Endodermal cell (in vitro differentiated cells): ENCODE measurements around the gene CDC42EP3. TPM values are rescaled to one million over a fixed set of nuclear protein-coding genes. Genes with fewer than 3 reads are reported as not detected.

ENCODE experiments used
- DNase-seq: peaks from one replicate; pipeline ENCODE4 v3.0.0-alpha.2; 2017
- H3K27ac ChIP-seq: 2 replicates; pipeline ENCODE4 v1.5.1; 2013; ENCODE audit warnings: mild to moderate bottlenecking, low read depth, low read length, moderate library complexity
- H3K27me3 ChIP-seq: 2 replicates; pipeline ENCODE4 v1.6.1; 2013; ENCODE audit warnings: mild to moderate bottlenecking, low read length, moderate library complexity; ENCODE audit not compliant: insufficient read depth, control insufficient read depth, poor library complexity, severe bottlenecking
- H3K36me3 ChIP-seq: 2 replicates; pipeline ENCODE4 v1.7.0; 2013; ENCODE audit warnings: mild to moderate bottlenecking, low read length, moderate library complexity; ENCODE audit not compliant: control insufficient read depth, insufficient read depth
- H3K4me1 ChIP-seq: one replicate; pipeline ENCODE4 v1.7.0; 2013; ENCODE audit warnings: low read length; ENCODE audit not compliant: control insufficient read depth, insufficient read depth
- H3K4me3 ChIP-seq: 2 replicates; pipeline ENCODE4 v1.5.1; 2013; ENCODE audit warnings: mild to moderate bottlenecking, low read length, moderate library complexity
- H3K9ac ChIP-seq: 2 replicates; pipeline ENCODE4 v1.6.1; 2013; ENCODE audit warnings: mild to moderate bottlenecking, low read length, moderate library complexity; ENCODE audit not compliant: poor library complexity, severe bottlenecking; ENCODE audit errors: extremely low read depth
- H3K9me3 ChIP-seq: 2 replicates; pipeline ENCODE4 v1.6.1; 2013; ENCODE audit warnings: mild to moderate bottlenecking, low read length, moderate library complexity; ENCODE audit not compliant: control insufficient read depth
- H3K27ac Mint-ChIP-seq: 2 replicates; pipeline ENCODE4 v1.8.0; 2020; ENCODE audit warnings: mixed read lengths
- H3K27me3 Mint-ChIP-seq: 2 replicates; pipeline ENCODE4 v1.8.0; 2021; ENCODE audit warnings: mild to moderate bottlenecking, mixed read lengths; ENCODE audit not compliant: insufficient read depth
- H3K36me3 Mint-ChIP-seq: 2 replicates; pipeline ENCODE4 v1.8.0; 2020; ENCODE audit warnings: low read depth, mixed read lengths
- H3K4me1 Mint-ChIP-seq: 2 replicates; pipeline ENCODE4 v1.8.0; 2020; ENCODE audit warnings: mixed read lengths
- H3K4me3 Mint-ChIP-seq: 2 replicates; pipeline ENCODE4 v1.8.0; 2020; ENCODE audit warnings: mild to moderate bottlenecking, moderate library complexity, mixed read lengths
- H3K9me3 Mint-ChIP-seq: 2 replicates; pipeline ENCODE4 v1.8.0; 2020; ENCODE audit warnings: mild to moderate bottlenecking, mixed read lengths
- CTCF ChIP-seq: fragments of 200-600 bp; sonication (generic); conservative IDR thresholded peaks from 2 replicates; pipeline ENCODE4 v1.5.0; 2021; ENCODE audit warnings: antibody characterized with exemption, mild to moderate bottlenecking
- WGBS, 2 experiments: methylation state at CpG; one replicate each; pipeline versions ENCODE4 v1.1.5 to v1.1.7; 2013; ENCODE audit warnings: missing lambda C conversion rate in 2 of 2, mixed read lengths in 1 of 2; ENCODE audit not compliant: insufficient coverage in 1 of 2, insufficient read length in 1 of 2; 5-methylcytosine and 5-hydroxymethylcytosine counted together
- total RNA-seq, 2 donors: library from RNA; stranded (reverse); fragmentation: NEBNext Ultra II Directional in 1 of 2; extraction: Animal tissue kit (Norgen Biotek cat#: 25700) in 1 of 2; gene quantifications; 2 replicates in 1 of 2; 3 replicates in 1 of 2; pipeline ENCODE4 v1.2.1, GENCODE V29; 2021

Gene CDC42EP3
- total RNA-seq, 2 donors from 2014 or later, result 26.4 to 30.2 TPM

DNA sequence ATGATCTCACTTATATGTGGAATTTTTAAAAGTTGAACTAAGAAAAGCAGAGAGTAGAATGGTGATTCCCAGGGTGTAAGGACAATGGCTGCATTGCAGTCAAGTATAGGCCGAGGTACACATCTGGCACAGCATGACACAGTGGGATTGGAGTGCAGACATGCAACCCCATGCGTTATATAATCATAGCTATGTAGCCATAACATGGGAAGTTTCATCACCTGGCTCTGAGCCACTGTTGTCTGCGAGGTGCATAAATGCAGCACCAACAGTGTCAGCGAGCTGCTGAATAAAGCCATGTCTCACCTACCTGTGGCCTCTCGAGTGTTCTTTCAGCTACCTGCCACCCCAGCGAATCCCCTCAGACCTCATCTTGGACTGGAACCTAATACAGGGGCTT, 61.7 kb downstream of the CDC42EP3 start:
- Histone ChIP-seq H3K9me3 (peaks cover 7% of the 10 kb centered on the region), H3K9ac (no peak overlapping the region), H3K4me3 (no peak overlapping the region), H3K27me3 (no peaks in the 10 kb centered on the region), H3K36me3 (no peaks in the 10 kb centered on the region), H3K27ac (no peak overlapping the region), H3K4me1 (no peaks in the 10 kb centered on the region)
- 92 to 95% methylated on average over 4 to 6 of the region's 6 CpGs for WGBS, 2 experiments
- H3K9me3 Mint-ChIP-seq, result peaks cover 2% of the 10 kb centered on the region
- no peaks in the 10 kb centered on the region for H3K4me1 Mint-ChIP-seq
- H3K36me3 Mint-ChIP-seq, result peaks cover 4% of the 10 kb centered on the region
- no peak for TF ChIP-seq CTCF
- no peak overlapping the region for H3K4me3 Mint-ChIP-seq
- no peak for DNase-seq
- peaks cover 3% of the 10 kb centered on the region for H3K27me3 Mint-ChIP-seq
- H3K27ac Mint-ChIP-seq, result no peak overlapping the region

DNA sequence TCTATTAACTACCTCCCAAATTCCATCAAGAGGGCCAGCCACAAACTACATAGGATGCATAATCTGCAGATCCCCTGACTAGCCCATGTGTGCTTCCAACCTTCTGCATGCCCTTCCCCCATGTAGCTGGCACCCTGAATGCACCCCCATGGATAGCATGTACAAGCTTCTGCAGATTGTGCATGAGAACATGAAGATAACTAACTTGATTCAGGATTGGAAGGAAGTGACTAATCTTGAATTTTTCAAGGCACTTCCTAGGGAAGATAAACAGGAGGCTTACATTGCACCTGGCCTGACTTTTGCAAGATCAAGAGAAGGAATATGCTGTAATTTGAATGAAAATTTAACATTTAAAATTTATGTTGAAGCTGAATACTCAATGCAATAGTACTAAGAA, 66.7 kb downstream of the CDC42EP3 start:
- H3K36me3 Mint-ChIP-seq, result peaks cover 4% of the 10 kb centered on the region
- H3K9me3 Mint-ChIP-seq, result peaks cover 7% of the 10 kb centered on the region
- H3K27me3 Mint-ChIP-seq, result peaks cover 2% of the 10 kb centered on the region
- DNase-seq, result no peak
- H3K9me3 ChIP-seq, result peaks cover 7% of the 10 kb centered on the region
- no peak for TF ChIP-seq CTCF
- H3K4me1 ChIP-seq, result no peaks in the 10 kb centered on the region
- H3K27ac ChIP-seq, result no peak overlapping the region
- H3K27ac Mint-ChIP-seq, result no peak overlapping the region
- H3K36me3 ChIP-seq, result no peaks in the 10 kb centered on the region
- no peak overlapping the region for H3K9ac ChIP-seq
- H3K4me3 ChIP-seq, result no peak overlapping the region
- H3K4me1 Mint-ChIP-seq, result no peaks in the 10 kb centered on the region
- no peak overlapping the region for H3K4me3 Mint-ChIP-seq
- H3K27me3 ChIP-seq, result no peaks in the 10 kb centered on the region

DNA sequence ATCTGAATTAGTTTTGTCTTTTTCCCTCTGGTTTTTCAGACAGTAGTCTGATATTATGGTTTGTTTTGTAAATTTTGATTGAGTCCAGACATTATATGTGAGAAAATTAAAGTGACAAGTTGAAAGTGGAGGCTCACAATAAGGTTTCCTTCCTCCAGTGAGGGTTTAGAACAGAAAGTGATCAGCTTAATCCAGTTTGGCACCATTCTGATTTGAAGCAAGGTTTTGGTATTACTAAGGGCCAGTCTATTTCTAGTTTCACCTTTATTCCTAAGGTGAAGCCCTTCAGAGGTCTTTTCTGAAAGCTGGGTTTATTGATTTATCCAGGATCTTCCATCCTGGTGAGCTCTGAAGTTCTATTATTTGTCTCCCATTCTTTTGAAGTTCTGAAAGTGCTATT, 68.7 kb downstream of the CDC42EP3 start:
- no peaks in the 10 kb centered on the region for H3K36me3 ChIP-seq
- H3K4me1 Mint-ChIP-seq, result no peaks in the 10 kb centered on the region
- DNase-seq, result no peak
- no peak overlapping the region for H3K4me3 ChIP-seq
- TF ChIP-seq CTCF, result no peak
- no peak overlapping the region for H3K4me3 Mint-ChIP-seq
- no peak overlapping the region for H3K9ac ChIP-seq
- no peaks in the 10 kb centered on the region for H3K4me1 ChIP-seq
- H3K27ac ChIP-seq, result no peak overlapping the region
- H3K27me3 Mint-ChIP-seq, result peaks cover 6% of the 10 kb centered on the region
- H3K9me3 Mint-ChIP-seq, result peaks cover 16% of the 10 kb centered on the region
- no peaks in the 10 kb centered on the region for H3K27me3 ChIP-seq
- H3K9me3 ChIP-seq, result peaks cover 7% of the 10 kb centered on the region
- H3K27ac Mint-ChIP-seq, result no peak overlapping the region
- peaks cover 4% of the 10 kb centered on the region for H3K36me3 Mint-ChIP-seq
